Measurements from ENCODE around the gene PRKD1.
"Not testable (repeated sequence)": the region's sequence is repeated elsewhere in the genome, so short reads cannot be mapped to it uniquely, and the experiment has no call there.

The PRKD1 gene

GRCh38 chr14:29798108-29798663 is 129.5 kb downstream of the PRKD1 start:
- no peak for DNase-seq

- no peak for DNase-seq
Measured at GRCh38 chr14:29796853-29797252, 130.8 kb downstream of the PRKD1 start.

- DNase-seq: no peak
Measured at GRCh38 chr14:29789475-29789874, 138.2 kb downstream of the PRKD1 start.

DNA sequence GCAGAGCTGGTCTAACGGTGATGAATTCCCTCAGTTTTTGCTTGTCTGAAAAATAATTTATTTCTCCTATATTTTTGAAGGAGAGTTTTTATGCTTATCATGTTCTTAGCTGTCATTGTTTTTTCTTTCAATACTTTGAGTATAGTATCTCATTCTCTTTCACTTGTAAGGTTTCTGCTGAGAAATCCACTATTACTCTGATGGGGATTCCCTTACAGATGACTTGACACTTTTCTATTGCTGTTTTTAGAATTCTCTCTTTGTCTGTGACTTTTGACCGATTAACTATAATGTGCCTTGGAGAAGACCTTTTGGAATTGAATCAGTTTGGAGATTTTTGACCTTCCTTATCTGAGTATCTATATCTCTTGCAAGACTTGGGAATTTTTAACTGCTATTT is 139.6 kb downstream of the PRKD1 start:
- DNase-seq: no peak

- no peak for DNase-seq
Measured at GRCh38 chr14:29783556-29783955, 144.1 kb downstream of the PRKD1 start.

GRCh38 chr14:29782041-29782440 is 145.6 kb downstream of the PRKD1 start:
- DNase-seq: no peak

DNA sequence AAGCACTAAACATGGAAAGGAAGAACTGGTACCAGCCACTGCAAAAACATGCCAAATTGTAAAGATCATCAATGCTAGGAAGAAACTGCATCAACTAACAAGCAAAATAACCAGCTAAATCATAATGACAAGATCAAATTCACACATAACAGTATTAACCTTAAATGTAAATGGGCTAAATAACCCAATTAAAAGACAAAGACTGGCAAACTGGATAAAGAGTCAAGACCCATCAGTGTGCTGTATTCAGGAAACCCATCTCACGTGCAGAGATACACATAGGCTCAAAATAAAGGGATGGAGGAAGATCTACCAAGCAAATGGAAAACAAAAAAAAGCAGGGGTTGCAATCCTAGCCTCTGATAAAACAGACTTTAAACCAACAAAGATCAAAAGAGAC is 150.5 kb downstream of the PRKD1 start:
- not testable (repeated sequence) for DNase-seq

GRCh38 chr14:29773990-29774389 is 153.7 kb downstream of the PRKD1 start:
- no peak for DNase-seq

GRCh38 chr14:29763342-29763858 is 164.2 kb downstream of the PRKD1 start:
- DNase-seq: no peak

- no peak for DNase-seq
Measured at GRCh38 chr14:29759521-29760340, 167.9 kb downstream of the PRKD1 start.

DNA sequence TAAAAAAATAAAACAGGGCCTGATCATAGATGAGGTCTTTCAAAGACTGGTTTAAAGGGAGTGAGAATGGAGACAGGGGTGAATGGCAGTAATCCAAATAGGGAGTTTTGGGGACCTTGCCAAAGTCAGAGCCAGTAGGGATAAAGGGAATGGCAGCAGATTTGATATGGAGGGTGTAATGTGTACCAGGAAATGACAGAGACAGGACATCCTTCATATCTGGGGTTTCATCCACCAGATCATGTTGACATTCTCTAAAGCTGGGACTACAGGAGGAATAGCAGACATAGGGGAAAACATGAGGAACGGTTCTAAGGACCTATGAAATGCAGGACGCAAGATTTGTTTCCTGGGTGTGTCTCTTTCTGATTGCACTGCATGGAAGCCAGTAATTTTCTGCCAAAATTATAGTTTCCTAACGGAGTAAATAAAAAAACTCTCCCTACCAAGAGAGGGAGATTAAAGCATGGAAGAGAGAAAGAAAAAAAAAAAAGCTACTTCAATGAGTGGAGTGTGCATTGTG is 169.9 kb downstream of the PRKD1 start:
- no peak for DNase-seq

- DNase-seq: no peak
Measured at GRCh38 chr14:29757188-29757680, 170.4 kb downstream of the PRKD1 start.

DNA sequence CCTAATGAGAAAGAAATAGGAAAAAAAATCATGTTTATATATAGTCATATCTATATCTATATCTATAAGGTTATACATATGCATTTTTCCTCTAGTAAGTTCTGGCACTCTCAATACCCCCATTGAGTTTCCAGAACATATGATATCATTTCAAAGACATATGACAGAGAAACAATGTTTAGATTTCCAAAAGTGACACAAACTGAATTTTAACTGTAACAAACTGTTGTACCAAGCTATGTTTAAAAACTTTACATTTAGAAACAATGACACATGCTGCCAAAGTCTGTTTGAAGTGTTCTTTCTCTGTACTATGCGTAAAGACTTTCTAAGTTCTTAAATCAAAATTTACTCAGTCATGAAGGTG is 171.6 kb downstream of the PRKD1 start:
- DNase-seq: no peak

- no peak for DNase-seq
Measured at GRCh38 chr14:29755311-29756018, 172.2 kb downstream of the PRKD1 start.

- no peak for DNase-seq
Measured at GRCh38 chr14:29754134-29754533, 173.5 kb downstream of the PRKD1 start.

DNA sequence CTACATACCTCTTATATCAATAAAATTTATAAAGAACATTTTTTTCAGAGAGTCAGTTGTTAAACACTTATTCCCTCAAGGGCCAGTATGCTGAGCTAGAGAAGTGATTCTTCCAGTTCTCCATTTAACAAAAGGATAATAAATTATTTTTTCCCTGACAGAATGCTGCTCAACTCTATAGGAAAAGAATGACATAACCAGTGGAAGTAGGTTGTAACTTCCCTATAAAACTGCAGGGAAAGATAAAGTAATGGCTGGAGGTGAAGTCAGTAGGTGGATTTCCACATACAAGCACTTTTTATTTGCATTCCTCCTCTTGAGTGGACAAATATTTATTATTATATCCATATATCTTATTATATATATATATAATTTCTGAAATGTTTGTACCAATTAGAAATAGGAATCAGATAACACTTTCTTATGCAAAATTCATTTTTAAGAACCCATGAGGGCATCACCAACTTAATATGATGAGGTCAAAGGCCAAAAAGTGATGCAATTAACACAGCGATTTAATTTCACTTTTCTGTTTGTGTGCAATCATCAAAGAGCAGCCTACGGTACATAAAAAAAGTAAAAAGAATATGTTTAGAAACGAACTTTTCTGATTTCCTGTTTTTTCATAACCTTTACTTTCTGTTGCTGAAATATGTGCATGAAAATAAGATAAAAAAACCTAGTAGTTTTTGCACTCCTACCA is 175.3 kb downstream of the PRKD1 start:
- no peak for DNase-seq

DNA sequence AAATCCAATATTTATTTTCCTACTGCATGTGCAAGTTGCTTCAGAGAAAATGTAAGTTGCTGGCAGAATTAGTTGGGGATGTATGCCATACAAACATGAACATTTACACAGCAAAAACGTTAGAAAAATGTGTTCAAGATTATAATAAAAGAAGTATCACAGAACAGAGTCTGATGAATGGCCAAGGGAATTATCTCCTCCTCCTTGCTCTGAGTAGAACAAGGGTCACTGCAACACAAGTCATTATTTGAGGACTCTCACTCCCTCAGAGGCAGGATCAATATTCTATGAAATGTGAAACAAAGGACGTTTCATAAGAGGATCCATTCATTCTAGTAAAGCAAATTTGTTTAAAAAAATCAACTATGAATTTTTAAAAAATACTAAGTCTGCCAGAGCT is 177.8 kb downstream of the PRKD1 start:
- DNase-seq: no peak

GRCh38 chr14:29749327-29749726 is 178.3 kb downstream of the PRKD1 start:
- no peak for DNase-seq

GRCh38 chr14:29745863-29746262 is 181.8 kb downstream of the PRKD1 start:
- no peak for DNase-seq

DNA sequence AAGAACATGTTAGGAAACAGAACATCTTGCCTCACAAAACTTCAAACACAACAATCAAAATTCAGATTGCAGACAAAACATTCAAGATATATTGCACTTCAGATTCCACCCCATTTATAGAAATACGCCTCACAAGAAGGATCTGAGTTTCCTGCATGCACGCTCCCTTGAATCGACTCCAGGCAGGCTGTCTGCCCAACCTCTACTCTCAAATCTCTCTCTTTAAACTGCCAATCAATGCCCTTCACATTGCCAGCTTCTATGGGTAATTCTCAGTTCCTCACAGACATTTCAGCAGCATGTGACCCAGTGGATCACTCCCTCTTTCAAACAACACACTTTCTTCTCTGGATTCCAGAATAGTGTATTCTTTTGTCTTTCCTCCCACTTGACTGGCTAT is 184.1 kb downstream of the PRKD1 start:
- DNase-seq: no peak

- DNase-seq: no peak
Measured at GRCh38 chr14:29741909-29742401, 185.7 kb downstream of the PRKD1 start.

- DNase-seq: no peak
Measured at GRCh38 chr14:29740491-29740890, 187.2 kb downstream of the PRKD1 start.

- DNase-seq: no peak
Measured at GRCh38 chr14:29738950-29739349, 188.7 kb downstream of the PRKD1 start.
